Measurements from ENCODE around the gene NCF2. TPM values are rescaled to one million over a fixed set of nuclear protein-coding genes. Genes with fewer than 3 reads are reported as not detected.

NCF2 gene
- total RNA-seq, 1 donor from 2014 or later = 144 TPM

GRCh38 chr1:183520379-183520778, 69.9 kb downstream of the NCF2 start:
- ATAC-seq = no peak
- Histone ChIP-seq H3K27ac (no peak overlapping the region), H3K4me1 (no peaks in the 10 kb centered on the region), H3K4me3 (no peak overlapping the region), H3K36me3 (peaks cover 58% of the 10 kb centered on the region), H3K27me3 (no peaks in the 10 kb centered on the region), H3K9me3 (no peaks in the 10 kb centered on the region)
- intact Hi-C loops (cut with DNase I) = no loop called here
- DNase-seq = no peak
- TF ChIP-seq CTCF (IDR thresholded peaks at IDR 0.05) = no peak

DNA sequence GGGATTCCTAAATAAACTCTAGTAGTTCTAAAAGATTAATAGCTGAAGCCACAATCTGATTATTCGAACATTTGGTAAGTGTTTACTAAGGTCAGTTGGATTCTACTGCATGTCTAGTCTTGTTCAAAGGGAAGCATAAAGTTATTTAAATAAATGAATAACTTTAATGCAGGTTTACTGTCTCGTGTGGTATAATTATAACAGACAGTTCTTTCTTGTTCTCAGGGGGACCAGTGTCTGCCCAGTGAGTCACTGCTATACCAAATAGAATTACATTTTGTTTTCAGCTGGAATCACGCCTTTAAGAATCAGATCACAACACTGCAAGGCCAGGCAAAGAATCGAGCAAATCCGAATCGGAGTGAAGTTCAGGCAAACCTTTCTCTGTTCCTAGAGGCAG, 72.9 kb downstream of the NCF2 start:
- H3K27me3 ChIP-seq = no peaks in the 10 kb centered on the region
- H3K36me3 ChIP-seq = peaks cover 54% of the 10 kb centered on the region
- ATAC-seq (no peak), DNase-seq (no peak)
- intact Hi-C loops (cut with DNase I) = no loop called here
- H3K4me1 ChIP-seq = peaks cover 8% of the 10 kb centered on the region
- H3K27ac ChIP-seq = no peak overlapping the region
- TF ChIP-seq CTCF (IDR thresholded peaks at IDR 0.05) = no peak
- H3K4me3 ChIP-seq = no peak overlapping the region
- no peaks in the 10 kb centered on the region for H3K9me3 ChIP-seq

DNA sequence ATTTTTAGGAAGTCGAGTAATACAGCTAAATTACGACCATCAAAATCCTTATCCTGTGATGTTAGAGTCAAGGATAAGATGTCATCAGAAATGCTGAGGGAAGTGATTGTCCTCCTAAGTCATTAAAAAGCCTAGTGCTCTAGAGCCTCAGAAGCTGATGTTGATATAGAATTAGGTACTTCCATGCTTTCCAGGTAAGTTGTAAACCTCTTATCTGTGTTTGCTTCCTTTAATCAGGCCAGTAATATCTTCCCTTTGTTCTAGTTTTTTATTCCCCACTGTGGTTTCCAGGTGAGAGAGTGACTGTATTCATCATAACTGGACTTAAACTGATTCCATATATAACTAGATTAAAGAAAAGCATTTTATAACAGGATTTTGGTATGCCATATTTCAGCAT, 73.5 kb downstream of the NCF2 start:
- no peak overlapping the region for H3K27ac ChIP-seq
- H3K9me3 ChIP-seq = no peaks in the 10 kb centered on the region
- H3K4me1 ChIP-seq = peaks cover 8% of the 10 kb centered on the region
- H3K4me3 ChIP-seq = no peak overlapping the region
- intact Hi-C loops (cut with DNase I) = no loop called here
- H3K36me3 ChIP-seq = peaks cover 50% of the 10 kb centered on the region
- DNase-seq (no peak), ATAC-seq (no peak)
- TF ChIP-seq CTCF (IDR thresholded peaks at IDR 0.05) = no peak
- H3K27me3 ChIP-seq = no peaks in the 10 kb centered on the region

- Histone ChIP-seq H3K4me1 (peaks cover 8% of the 10 kb centered on the region), H3K36me3 (peaks cover 42% of the 10 kb centered on the region), H3K27ac (no peak overlapping the region), H3K4me3 (no peak overlapping the region), H3K27me3 (no peaks in the 10 kb centered on the region), H3K9me3 (no peaks in the 10 kb centered on the region)
- ATAC-seq (no peak), DNase-seq (no peak)
- TF ChIP-seq CTCF (IDR thresholded peaks at IDR 0.05) = no peak
- intact Hi-C loops (cut with DNase I) = no loop called here
These were observed 75.1 kb downstream of the NCF2 start for GRCh38 chr1:183515002-183515689.

- intact Hi-C loops (cut with DNase I) = no loop called here
- H3K36me3 ChIP-seq = peaks cover 35% of the 10 kb centered on the region
These were observed 76.0 kb downstream of the NCF2 start for GRCh38 chr1:183514235-183514634.

More at GRCh38 chr1:183514235-183514634, 76.0 kb downstream of the NCF2 start:
- Histone ChIP-seq H3K4me1 (peaks cover 8% of the 10 kb centered on the region), H3K27ac (no peak overlapping the region), H3K4me3 (no peak overlapping the region), H3K9me3 (no peaks in the 10 kb centered on the region), H3K27me3 (no peaks in the 10 kb centered on the region)
- TF ChIP-seq CTCF (IDR thresholded peaks at IDR 0.05) = no peak
- no peak for ATAC-seq
- no peak for DNase-seq

All from upper lobe of right lung (tissue), 1 donor.